Spleen (tissue), 7 donors: ENCODE results near the gene ABCC10.

Experiments
- CTCF ChIP-seq, 11 experiments: fragments of 200-600 bp in 7 of 11; fragments of 450-650 bp in 4 of 11; sonication (generic) in 4 of 11; IDR thresholded peaks in 8 of 11; conservative IDR thresholded peaks in 3 of 11; 1 replicate in 7 of 11; 2 replicates in 4 of 11; pipeline versions ENCODE4 v1.4.0 to v1.8.0; 2016 to 2021; ENCODE audit warnings: antibody characterized with exemption in 11 of 11, inconsistent platforms in 4 of 11, mild to moderate bottlenecking in 1 of 11
- POLR2A ChIP-seq, 3 donors: fragments of 450-650 bp; IDR thresholded peaks; one replicate each; pipeline ENCODE4 v1.5.1; 2017; ENCODE audit warnings: antibody characterized with exemption in 3 of 3, mild to moderate bottlenecking in 1 of 3
- POLR2AphosphoS5 ChIP-seq, 3 donors: sonication (generic); formaldehyde crosslinking; IDR thresholded peaks; one replicate each; pipeline ENCODE4 v1.5.1; 2017; ENCODE audit warnings: antibody characterized with exemption in 3 of 3
- donor health status: DM: no; HTN: no; CAD: no; lungs with moderate emphysema.
- donor health status: DM: no; HTN: no; CAD: no.
- donor health status: DM: no; HTN: no; CAD: no.

GRCh38 chr6:43494766-43495165 lies 67.4 kb downstream of the ABCC10 start:
- TF ChIP-seq CTCF (IDR thresholded peaks at IDR 0.05 in 8 of 11, conservative IDR thresholded peaks at IDR 0.05 in 3 of 11) (no peak), POLR2A (IDR thresholded peaks at IDR 0.05) (no peak), POLR2AphosphoS5 (IDR thresholded peaks at IDR 0.05) (no peak)
